ENCODE measurements around the gene STUB1.

GRCh38 chr16:634051-634670, 46.0 kb upstream of the STUB1 start:
- TF ChIP-seq USF1 (IDR thresholded peaks at IDR 0.05) (no peak), RAD21 (IDR thresholded peaks at IDR 0.05; ENCODE audit: low read depth) (no peak), YY1 (IDR thresholded peaks at IDR 0.05; ENCODE audit: low read depth) (no peak), TAF1 (IDR thresholded peaks at IDR 0.05; ENCODE audit: low read depth) (no peak), MAX (IDR thresholded peaks at IDR 0.05) (no peak), TEAD4 (IDR thresholded peaks at IDR 0.05) (no peak), CREB1 (IDR thresholded peaks at IDR 0.05; ENCODE audit: low read depth) (no peak), EGR1 (IDR thresholded peaks at IDR 0.05) (no peak), REST (IDR thresholded peaks at IDR 0.05; ENCODE audit: low read depth) (no peak), EP300 (IDR thresholded peaks at IDR 0.05; ENCODE audit: borderline replicate concordance) (no peak)

Measured in Ishikawa (cell line).